Stimulated activated CD4-positive, alpha-beta T cell treated with anti-CD3 and anti-CD28 coated beads, Interleukin-1b, Interleukin-23, amount 100 ng/mL, for 48 hours (primary cell): ENCODE data around the gene APBB2.
"Not testable (repeated sequence)": the region's sequence is repeated elsewhere in the genome, so short reads cannot be mapped to it uniquely, and the experiment has no call there.

Experiments used
- DNase-seq: peaks from one replicate; pipeline ENCODE4 v3.0.0-alpha.2; 2020

Gene APBB2

DNA sequence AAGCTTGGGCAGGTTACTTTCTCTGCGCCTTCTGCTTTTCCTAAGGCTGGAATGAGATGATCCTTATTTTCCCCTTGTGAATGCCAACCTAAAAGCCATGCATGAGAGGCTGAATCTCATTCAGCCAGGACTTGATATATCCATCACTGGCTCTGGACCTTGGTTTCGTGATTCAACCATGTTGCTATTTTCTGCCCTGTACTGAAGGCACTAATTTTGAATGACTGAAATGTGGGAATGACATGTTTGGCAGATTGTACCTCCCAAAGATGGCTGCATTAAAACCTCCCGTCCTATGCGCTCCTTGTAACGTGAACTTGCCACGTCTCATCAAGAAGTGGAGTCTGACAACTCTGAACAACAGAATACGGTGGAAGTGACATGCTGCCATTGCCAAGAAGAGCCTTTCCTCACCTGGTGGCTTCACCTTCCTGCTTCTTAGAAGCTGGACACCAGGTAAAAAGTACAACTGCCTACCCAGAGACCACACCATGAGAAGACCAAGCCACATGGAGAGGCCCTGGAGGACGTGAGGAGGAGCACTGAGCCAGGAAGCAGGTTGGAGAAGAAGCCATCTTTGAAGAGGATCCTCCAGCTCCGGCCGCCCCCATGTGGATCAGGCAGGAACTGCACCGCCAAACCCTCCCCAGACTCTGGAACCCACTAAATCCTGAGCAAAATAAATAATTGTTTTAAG, 290.1 kb downstream of the APBB2 start:
- DNase-seq: peak; percentile 83

DNA sequence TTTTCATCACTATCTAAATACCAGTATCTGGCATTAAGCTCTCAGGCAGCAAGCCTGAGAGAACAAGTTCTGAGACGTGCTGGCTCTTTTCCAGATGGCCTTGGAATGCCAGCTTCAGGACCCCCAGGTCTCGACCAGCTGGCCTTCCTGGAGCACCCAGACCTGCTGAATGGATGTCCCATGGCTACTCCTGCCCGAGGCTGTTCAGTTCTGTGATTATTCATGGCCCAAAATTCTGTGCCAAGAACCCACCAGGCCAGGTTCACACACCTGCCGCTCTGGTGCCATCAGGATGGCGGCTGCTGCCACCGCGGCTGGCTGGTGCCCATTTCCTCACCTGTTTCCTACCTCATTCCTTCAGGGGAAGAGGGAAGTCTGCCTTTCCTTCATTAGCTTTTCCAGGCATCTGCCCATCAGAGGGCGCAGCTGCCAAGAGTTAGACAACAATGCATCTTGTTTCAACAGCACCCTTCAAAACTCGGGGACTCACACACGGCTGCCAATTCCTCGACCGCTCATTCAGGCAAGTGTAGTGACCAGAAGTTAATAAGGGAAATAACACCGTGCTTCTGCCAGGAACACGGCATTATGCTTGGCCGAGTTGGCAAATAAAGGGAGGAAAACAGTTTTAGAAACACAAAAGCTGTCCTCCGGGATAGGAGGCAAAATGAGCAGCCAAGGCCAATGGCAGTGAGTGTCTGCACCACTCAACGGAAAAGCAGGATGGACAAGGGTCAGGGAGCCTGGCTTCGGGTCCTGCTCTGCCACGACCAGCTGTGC, 290.8 kb downstream of the APBB2 start:
- DNase-seq: no peak

DNA sequence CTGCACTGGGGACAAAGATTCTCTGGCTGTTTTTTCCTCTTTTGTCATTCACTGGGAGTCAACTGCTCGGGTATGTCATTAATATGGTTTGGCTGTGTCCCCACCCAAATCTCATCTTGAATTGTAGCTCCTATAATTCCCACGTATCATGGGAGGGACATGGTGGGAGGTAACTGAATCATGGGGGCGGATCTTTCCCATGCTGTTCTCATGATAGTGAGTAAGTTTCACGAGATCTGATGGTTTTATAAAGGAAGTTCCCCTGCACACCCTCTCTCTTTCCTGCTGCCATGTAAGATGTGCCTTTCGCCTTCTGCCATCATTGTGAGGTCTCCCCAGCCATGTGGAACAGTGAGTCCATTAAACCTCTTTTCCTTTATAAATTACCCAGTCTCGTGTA, 294.4 kb downstream of the APBB2 start:
- DNase-seq: not testable (repeated sequence)

DNA sequence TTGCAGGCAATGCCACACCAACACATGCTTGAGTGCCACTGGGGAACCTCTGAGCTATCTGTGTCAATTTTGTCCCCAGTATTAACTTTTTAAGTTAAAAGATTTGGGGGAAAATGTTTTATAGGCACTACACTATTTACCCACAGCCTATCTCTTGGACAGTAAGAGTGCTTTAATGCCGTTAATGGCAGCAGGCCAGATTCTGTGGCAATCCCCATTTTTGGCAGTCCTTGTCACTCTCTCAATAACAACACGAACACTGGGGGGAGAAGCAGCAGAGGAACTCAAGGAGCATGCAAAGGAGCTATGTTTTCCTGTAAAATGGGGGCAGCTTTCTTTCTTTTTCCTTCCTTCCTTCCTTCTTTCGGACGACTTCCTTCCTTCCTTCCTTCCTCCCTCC, 296.0 kb downstream of the APBB2 start:
- DNase-seq: no peak

DNA sequence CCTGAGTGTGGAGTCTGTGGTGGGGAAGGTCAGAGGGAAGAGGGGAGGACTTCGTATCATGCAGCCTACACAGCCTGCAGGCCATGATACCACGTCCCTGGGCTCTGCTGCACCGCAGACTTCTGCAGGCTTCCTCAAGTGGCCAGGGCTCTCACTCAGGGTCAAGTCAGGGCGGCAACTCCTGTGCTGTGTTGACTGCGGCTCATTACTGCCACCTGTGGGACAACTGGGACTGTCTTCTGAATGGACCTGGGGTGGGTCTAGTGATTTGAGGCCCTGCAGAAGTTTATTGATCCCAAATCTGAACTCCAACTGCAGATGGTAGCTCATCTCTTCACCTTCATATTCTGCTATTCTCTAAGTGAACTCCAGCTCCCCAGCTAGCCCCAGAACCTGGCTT, 297.5 kb downstream of the APBB2 start:
- DNase-seq: peak; percentile 62

DNA sequence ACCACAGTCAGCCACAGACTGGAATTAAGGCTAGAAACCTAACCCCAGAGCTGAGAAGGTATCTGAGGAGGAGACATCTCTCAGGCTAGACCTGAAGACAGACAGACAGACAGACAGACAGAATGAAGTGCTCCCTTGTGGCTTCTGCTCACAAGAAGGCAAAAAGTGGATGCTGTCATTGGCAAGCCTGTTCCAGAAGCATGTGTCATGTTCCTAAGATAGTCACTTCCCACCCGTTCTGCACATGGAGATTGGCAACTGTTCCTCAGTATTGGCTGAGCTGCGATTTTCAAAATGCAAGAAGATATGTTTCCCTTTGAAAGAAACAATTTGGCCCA, 298.2 kb downstream of the APBB2 start:
- DNase-seq: no peak

DNA sequence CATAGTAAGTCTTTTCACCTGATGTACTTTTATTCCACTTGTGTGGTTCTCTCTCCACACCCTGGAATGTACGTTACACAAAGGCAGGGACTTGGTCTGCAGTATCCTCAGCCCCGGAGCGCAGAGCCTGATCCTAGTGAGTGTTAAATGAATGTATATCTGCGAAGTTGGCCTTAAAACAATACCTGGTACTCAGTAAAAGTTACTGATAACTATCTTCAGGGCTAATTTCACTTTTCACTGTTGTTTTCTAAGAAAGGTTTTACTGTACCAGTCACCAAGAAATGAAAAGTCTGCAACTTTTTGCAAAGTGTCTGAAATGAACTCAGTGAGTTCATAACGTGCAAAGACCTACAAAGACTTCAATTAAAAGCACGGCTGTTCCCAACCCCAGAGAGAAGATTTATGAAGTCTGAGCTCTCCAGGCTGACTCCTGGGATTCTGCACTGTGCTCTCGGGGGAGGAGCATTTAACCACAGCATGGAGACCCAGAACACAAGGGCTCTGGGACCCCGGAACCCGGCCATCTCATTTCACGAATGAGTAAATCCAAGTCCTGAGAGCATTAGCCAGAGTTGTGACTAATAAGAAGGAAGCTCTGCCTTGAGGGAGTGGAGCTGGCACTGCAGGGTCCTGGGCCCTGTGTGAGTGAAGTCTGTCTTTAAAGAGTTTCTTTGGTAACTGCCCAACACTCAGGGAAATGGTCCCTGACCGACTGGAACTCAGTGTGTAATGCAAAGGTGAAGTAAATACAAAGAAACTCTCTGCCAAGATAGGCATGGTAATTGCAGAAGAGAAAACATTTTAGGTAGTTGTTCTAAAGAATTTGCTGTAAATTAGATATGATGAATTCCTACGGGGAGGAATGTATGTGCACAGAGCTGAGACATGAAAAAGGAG, 298.8 kb downstream of the APBB2 start:
- peak; percentile 24 for DNase-seq

DNA sequence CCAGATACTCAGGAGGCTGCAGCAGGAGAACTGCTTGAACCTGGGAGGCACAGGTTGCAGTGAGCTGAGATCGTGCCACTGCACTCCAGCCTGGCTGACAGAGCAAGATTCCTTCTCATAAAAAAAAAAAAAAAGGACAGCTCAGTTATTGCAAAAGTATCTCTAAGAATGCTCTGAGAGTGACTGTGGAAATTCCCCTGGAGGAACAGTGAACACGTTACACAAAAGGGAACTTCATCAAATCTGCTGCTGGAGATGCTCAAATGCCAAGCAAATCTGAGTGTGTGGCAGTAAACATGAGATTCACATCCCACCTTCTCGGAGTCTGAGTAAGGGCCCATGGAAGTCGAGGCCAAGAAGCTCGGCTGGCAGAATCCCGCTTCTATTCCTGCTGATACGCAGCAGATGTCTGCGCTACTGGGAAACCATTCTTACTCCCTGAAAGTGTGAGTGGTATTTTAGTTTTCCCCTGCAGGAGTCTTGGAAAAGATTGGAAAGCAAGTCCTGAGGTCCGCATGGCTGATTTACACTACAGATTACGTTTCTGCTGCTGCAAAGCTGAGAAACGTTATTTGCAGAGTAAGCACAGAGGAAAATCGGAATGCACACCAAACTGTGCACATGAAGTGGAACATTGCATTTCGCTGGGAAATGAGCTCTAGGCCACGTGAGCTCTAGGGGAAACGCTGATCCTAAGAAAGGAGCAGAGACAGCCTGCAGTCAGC, 301.7 kb downstream of the APBB2 start:
- no peak for DNase-seq

DNA sequence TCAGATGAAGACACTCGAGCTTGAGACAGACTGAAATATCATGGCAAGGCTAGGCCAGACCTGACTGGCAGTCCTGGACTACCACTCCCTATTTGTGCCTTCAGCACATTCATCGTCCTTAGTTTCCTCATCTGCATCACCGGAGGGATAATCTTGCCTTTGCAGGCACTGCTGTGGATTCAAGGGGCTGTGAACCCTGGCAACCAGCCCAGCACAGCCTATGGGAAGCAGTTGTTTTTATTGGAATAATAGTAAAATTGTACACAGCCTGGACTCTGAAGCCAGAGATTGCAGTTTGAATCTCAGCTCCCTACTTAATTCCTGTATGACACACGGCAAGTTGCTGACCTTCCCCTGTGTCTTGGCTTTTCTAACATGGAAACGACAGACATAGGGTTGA, 303.6 kb downstream of the APBB2 start:
- DNase-seq: no peak

DNA sequence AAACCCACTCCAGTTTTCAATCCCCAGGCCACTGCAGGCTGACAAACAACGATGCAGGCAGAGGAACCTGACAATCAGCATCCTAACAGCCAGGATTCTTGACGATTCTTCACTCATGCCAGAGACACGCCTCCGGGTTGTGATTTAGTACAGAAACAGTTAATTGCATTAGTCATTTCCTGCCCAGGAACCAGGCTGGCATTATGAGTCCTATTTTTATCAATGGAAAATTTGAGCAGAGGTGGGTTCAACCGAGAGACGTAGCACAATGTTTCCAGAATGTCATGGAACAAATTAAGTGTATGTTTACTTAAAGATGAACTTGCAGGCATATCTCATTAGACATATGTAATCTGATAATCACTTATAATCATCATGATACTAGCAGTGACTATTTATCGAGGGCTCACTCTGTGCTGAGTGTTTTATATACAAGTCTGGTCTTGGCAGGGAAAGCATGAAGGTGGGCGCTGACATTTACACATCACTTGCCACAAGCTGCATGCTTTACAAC, 304.9 kb downstream of the APBB2 start:
- peak; percentile 70 for DNase-seq

DNA sequence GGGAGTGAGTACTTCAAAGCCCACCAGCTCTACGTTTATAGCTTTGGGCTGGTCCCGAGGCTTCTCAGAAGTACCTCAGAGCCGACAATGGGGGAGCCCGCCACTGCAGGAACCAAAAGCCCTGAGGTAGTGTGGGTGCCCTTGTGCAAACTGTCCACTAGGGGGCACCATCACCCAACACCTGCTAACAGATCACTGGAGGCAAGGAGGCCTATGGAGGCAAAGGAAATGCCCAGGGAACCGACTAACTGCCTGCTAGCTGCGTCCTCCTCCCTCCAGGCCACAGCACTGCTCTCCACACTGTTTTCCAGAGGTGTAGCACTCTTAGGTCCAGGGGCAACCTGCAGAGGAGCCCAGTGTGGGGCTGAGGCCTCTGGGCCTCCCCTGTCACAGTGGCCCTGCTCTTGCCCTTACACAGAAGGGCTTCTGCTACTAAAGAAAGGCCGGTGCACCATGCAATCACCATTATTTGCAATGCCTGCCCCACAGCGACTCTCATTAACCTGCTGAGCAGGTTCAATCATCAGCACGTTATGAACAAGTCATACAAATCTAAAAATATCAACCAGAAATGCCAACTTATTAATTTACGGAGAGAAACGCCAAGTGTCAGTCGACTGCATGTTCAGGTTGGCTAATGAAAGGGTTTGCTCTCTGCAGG, 305.5 kb downstream of the APBB2 start:
- DNase-seq: peak; percentile 86

DNA sequence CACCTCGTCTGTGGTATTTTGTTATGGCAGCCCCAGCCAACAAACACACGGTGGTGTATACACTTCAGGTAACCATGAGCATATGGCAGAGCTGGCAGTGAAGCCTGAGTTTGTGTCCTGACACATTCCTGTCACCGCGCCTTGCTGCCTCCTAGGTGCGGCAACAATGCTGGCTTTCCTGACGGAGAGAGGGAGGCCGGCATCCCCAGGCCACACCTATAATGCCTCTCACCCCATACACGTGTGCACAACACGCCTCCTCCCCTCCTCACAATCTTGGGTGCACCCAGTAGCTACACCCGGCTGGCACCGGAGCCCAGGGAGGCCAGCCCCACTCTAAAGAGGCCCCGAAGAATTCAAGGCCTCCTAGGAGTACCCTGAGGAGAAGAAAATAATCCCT, 306.0 kb downstream of the APBB2 start:
- DNase-seq: no peak

DNA sequence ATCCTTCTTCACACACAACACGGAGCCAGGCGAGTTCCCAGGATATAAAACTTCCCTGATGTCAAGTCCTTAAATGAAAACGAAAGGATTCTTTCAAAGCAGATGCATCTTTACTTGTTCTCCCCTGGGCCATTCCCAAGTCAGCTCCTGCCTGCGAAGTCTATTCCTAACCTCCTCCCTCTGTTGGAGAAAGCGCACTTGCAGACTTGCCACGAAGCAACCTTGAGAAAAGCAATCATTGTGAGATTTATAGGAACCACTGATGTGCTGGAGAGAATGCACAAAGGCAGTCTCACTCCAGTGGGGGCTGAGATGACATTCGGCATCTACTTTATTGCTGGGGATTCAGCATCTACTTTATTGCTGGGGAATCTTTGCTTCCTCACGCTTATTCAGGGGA, 308.9 kb downstream of the APBB2 start:
- DNase-seq: no peak

DNA sequence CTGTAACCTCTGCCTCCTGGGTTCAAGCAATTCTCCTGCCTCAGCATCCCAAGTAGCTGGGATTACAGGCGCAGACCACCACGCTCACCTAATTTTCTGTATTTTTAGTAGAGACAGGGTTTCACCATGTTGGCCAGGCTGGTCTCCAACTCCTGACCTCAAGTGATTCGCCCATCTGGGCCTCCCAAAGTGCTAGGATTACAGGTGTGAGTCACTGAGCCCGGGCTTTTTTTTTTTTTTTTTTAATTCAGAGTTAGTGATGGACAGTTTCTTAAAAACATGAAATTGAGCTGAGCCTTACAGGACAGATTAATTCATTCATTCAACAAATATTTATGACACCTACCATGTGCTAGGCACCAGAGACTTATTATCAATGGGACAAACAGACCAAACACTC, 313.8 kb downstream of the APBB2 start:
- not testable (repeated sequence) for DNase-seq

DNA sequence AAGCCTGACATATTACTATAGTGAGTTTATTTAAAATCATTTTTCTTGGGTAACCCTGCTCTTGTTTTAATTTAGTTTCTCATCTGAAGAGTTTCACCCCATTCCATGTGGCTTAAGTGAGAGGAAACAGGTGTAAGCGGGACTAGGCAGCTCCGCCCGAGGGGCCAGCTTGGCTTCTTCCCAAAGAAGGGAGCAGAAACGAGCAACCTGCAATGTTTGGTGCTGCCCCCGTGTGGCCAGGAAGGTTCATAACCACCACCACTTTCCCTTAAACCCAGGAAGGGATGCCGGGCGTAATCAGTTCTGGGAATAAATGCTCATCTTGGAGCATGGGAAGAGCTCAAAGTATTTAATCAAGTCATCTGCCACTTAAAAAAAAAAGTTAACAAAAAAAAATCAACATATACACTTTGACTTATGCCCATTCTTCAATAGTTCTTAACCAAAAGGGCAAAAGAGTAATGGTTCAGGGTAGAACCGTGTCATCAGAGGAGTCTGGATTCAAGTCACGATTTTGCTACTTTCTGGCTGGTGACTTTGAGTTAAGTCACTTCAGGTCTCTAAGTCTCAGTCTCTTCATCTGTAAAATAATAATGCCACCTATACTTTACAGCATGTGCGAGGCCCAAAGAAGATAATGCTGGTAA, 316.7 kb downstream of the APBB2 start:
- peak; percentile 68 for DNase-seq

DNA sequence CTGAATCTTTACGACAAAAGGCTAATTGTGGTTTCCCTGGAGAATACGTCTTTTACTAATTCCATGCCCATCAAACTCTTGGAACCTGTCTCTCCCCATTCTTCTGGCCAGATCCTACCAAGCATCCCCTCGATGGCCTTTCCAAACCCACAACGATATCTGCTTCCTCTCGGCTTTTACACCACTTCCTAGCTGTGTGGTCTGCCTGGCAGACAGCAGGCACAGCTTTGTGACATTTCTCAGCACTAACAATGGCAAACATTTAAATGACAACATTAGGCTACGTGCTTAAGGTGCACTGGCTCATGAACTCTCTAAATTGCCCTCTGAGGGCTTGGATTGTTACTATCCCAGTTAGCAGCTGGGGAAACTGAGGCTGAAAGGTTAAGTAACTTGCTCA, 323.6 kb downstream of the APBB2 start:
- no peak for DNase-seq

DNA sequence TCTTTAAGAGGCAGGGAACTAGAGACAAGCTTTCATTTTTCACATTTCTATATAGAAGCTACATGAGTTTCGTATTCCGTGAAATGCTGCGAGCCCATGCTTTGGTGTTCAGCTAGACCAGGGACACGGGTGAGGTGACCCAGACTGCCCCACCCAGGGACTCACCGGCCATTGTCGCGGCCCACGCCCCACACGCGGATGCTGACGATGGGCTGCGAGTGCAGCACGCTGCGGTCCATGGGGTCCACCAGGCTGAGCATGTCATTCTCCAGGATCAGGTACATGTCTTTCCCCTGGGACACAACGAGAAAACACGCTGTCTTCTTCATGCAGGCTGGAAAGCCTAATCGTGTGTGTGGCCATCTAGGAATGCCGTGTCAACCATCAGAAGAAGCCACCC, 324.1 kb downstream of the APBB2 start:
- no peak for DNase-seq

DNA sequence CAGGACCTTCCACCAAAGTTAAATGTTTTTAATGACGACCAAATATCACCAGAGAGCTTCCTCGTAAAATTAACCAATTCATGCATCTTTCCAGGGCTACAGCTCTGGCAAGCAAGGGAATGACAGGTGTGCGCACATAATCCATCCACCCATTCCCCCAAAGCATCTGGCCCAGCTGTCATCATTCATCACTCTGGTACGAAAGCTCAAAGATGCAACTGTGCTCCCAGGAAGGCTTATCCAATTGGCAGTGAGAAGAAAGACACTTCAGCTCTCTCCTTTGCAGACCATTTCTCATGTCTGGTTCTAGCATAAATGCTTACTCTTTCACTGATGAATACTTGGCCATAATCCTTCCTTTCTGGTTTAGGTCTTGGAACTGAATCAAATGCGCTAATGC, 325.4 kb downstream of the APBB2 start:
- DNase-seq: no peak

DNA sequence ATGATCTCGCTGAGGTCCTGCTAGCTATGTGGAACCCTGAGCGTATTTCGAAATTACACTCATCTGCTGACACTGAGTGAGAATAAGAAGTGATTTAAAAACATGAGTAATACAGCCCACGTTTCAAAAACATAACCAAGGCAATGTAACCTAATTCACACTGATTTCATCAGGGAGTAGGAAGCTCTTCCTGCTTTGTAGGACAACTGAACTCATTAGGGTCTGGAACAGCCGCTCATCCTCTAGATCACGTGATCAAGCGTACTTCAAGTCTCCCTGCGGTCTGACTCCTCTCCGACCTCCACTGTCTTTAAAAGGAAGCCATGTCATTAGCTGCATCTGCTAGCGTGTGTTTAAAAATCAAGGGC, 326.6 kb downstream of the APBB2 start:
- DNase-seq: peak; percentile 14

DNA sequence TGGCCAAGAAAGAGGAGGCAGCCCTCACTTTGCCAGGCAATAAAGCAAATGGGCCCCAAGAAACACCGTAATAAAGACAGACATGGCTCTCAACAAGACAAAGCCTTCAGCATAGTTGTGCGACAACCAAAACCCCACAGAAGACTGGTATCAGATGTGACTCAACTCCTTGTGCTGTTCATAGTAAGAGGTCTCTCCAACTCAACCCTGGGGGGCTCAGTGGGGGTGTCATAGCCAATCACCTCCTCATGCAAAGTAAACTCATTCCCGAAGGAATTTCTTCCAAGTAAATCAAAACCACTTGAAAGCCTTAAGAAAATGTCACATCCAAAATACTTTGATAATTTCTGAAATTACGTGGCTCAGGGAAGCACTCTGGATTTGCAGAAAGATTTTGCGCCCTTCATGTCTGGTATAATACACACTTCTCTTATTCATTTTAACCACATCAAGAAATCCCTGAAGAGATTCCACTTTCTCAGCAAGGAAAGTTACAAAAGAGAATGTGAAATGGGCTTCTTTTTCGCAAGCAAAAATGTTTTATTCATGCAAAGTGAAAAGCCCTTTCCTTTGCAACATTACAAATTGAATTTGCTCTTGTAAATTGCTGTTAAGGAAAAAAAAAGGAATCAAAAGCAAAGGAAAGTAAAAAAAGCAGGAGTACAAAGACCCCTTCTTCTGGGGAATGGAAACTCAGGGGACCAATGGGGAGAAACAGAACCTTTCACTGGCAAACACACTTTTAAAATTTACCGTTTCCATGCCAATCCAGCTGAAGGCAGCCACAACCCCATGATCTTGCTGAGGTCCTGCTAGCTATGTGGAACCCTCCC, 327.2 kb downstream of the APBB2 start:
- no peak for DNase-seq

DNA sequence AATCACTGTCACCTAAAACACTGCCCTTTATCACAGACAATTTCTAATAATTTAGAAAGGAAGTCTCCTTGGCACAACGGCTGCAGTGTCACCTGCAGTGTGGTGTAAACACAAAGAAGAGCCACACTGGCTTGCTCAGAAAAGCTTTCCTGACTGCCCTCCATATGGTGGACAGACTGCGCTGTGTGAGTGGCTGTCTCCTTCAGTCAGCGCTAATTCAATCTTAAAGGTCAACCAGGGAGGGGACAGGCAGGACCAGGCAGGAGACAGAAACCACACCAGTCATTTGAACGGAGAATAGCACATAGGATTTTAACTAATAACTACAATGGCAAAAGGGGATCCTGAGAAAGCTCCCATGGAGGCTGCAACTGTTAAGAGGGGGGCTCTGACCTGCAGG, 332.5 kb downstream of the APBB2 start:
- no peak for DNase-seq
